ENCODE measurements around the gene KIF6. TPM values are rescaled to one million over a fixed set of nuclear protein-coding genes. Genes with fewer than 3 reads are reported as not detected.

KIF6 gene
- total RNA-seq, 1 donor from 2014 or later: 2.9 TPM

GRCh38 chr6:39401376-39401775 lies 323.8 kb downstream of the KIF6 start:
- Mint-ChIP-seq H3K27me3 (no peaks in the 10 kb centered on the region), H3K27ac (peak overlapping the region; percentile 90), H3K36me3 (ENCODE audit: insufficient read depth) (no peaks in the 10 kb centered on the region), H3K4me3 (ENCODE audit: low read depth) (no peak overlapping the region), H3K4me1 (ENCODE audit: low read depth) (peaks cover 49% of the 10 kb centered on the region), H3K9me3 (ENCODE audit: low read depth) (peaks cover 7% of the 10 kb centered on the region)
- no peak for DNase-seq (ENCODE audit: low spot score, unreplicated experiment)
- TF ChIP-seq CTCF (IDR thresholded peaks at IDR 0.05; ENCODE audit: unreplicated experiment): no peak

- no peak for DNase-seq (ENCODE audit: low spot score, unreplicated experiment)
- H3K4me3 Mint-ChIP-seq (ENCODE audit: low read depth): no peak overlapping the region
- peaks cover 39% of the 10 kb centered on the region for H3K4me1 Mint-ChIP-seq (ENCODE audit: low read depth)
- H3K27me3 Mint-ChIP-seq: no peaks in the 10 kb centered on the region
- H3K9me3 Mint-ChIP-seq (ENCODE audit: low read depth): no peaks in the 10 kb centered on the region
- no peaks in the 10 kb centered on the region for H3K36me3 Mint-ChIP-seq (ENCODE audit: insufficient read depth)
- no peak overlapping the region for H3K27ac Mint-ChIP-seq
- no peak for TF ChIP-seq CTCF (IDR thresholded peaks at IDR 0.05; ENCODE audit: unreplicated experiment)
Observed at GRCh38 chr6:39400026-39400425, 325.2 kb downstream of the KIF6 start.

DNA sequence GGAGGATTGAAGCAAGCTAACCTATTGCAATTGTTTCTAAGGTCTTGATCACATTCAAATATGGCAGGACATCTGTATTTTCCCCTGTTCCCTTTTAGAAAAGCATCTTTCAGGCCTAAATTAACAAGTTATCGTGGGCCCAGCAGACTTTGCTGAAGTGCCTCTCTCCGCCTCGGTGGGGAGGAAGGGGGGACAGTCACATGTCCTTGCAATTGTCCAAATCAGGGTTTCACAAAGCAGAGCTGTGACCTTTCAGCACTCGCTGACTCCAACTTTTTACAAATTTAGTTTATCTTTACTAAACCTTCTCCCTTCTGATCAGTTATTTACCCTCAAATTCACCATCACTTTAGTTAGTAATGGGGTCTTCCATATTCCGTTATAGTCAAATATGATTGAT lies 328.4 kb downstream of the KIF6 start:
- H3K4me3 Mint-ChIP-seq (ENCODE audit: low read depth): no peak overlapping the region
- peaks cover 3% of the 10 kb centered on the region for H3K27me3 Mint-ChIP-seq

DNA sequence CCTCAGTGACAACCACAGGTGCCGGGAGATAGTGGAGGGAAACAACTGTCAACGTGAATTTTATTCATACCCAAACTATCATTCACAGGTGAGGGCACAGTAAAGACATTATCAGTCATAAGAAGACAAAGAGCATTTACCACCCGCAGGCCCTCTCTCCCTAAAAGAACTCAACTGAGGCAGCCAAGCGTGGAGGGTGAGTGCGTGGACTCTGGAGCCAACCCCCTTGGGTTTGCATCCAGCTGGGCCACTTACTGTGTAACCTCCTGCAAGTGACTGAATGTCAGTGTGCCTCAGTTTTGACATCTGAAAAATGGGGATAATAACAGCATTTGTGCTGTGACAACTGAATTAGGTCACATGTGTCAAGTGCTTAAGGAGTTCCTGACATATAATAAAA lies 332.1 kb downstream of the KIF6 start:
- no peak for TF ChIP-seq CTCF (IDR thresholded peaks at IDR 0.05; ENCODE audit: unreplicated experiment)
- no peak for DNase-seq (ENCODE audit: low spot score, unreplicated experiment)
- Mint-ChIP-seq H3K4me1 (ENCODE audit: low read depth) (peaks cover 6% of the 10 kb centered on the region), H3K27ac (no peak overlapping the region), H3K9me3 (ENCODE audit: low read depth) (no peaks in the 10 kb centered on the region), H3K27me3 (peaks cover 6% of the 10 kb centered on the region), H3K4me3 (ENCODE audit: low read depth) (no peak overlapping the region), H3K36me3 (ENCODE audit: insufficient read depth) (no peaks in the 10 kb centered on the region)

More for the DNA sequence above, 328.4 kb downstream of the KIF6 start:
- Mint-ChIP-seq H3K9me3 (ENCODE audit: low read depth) (no peaks in the 10 kb centered on the region), H3K4me1 (ENCODE audit: low read depth) (peaks cover 30% of the 10 kb centered on the region), H3K36me3 (ENCODE audit: insufficient read depth) (no peaks in the 10 kb centered on the region), H3K27ac (no peak overlapping the region)
- DNase-seq (ENCODE audit: low spot score, unreplicated experiment): no peak
- TF ChIP-seq CTCF (IDR thresholded peaks at IDR 0.05; ENCODE audit: unreplicated experiment): no peak

GRCh38 chr6:39391182-39391581 lies 334.0 kb downstream of the KIF6 start:
- Mint-ChIP-seq H3K4me3 (ENCODE audit: low read depth) (no peak overlapping the region), H3K27ac (no peak overlapping the region), H3K9me3 (ENCODE audit: low read depth) (no peaks in the 10 kb centered on the region), H3K27me3 (peaks cover 7% of the 10 kb centered on the region), H3K36me3 (ENCODE audit: insufficient read depth) (no peaks in the 10 kb centered on the region), H3K4me1 (ENCODE audit: low read depth) (no peaks in the 10 kb centered on the region)
- no peak for TF ChIP-seq CTCF (IDR thresholded peaks at IDR 0.05; ENCODE audit: unreplicated experiment)
- DNase-seq (ENCODE audit: low spot score, unreplicated experiment): no peak

All from progenitor cell of endocrine pancreas (in vitro differentiated cells).